ENCODE measurements around the gene CACNA1C.

GRCh38 chr12:2058837-2059236 lies 6.0 kb downstream of the CACNA1C start:
- TF ChIP-seq POLR2A (IDR thresholded peaks at IDR 0.05; ENCODE audit: low read depth, low read length) (no peak), RAD21 (IDR thresholded peaks at IDR 0.05; ENCODE audit: low read length) (no peak), SMC3 (IDR thresholded peaks at IDR 0.05; ENCODE audit: low read depth, low read length) (no peak), NFE2L2 (IDR thresholded peaks at IDR 0.05; ENCODE audit: low read depth, low read length) (no peak), BHLHE40 (IDR thresholded peaks at IDR 0.05; ENCODE audit: low read depth, low read length) (no peak), MXI1 (IDR thresholded peaks at IDR 0.05; ENCODE audit: borderline replicate concordance, low read depth, low read length) (no peak), USF2 (IDR thresholded peaks at IDR 0.05; ENCODE audit: low read depth, low read length) (no peak)
- TF ChIP-seq, protein P1, sequence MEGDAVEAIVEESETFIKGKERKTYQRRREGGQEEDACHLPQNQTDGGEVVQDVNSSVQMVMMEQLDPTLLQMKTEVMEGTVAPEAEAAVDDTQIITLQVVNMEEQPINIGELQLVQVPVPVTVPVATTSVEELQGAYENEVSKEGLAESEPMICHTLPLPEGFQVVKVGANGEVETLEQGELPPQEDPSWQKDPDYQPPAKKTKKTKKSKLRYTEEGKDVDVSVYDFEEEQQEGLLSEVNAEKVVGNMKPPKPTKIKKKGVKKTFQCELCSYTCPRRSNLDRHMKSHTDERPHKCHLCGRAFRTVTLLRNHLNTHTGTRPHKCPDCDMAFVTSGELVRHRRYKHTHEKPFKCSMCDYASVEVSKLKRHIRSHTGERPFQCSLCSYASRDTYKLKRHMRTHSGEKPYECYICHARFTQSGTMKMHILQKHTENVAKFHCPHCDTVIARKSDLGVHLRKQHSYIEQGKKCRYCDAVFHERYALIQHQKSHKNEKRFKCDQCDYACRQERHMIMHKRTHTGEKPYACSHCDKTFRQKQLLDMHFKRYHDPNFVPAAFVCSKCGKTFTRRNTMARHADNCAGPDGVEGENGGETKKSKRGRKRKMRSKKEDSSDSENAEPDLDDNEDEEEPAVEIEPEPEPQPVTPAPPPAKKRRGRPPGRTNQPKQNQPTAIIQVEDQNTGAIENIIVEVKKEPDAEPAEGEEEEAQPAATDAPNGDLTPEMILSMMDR (conservative IDR thresholded peaks at IDR 0.05; ENCODE audit: low read depth, low read length): no peak

Measured in IMR-90 (cell line).